ENCODE results near the gene NXPE4.

The NXPE4 gene

GRCh38 chr11:114559425-114560310, 35.9 kb downstream of the NXPE4 start, which contains the start of gene NXPE1:
Gene NXPE1, minus strand, starts transcription at chr11:114559881. Its CDS starts 8,680 bp downstream, at chr11:114551201.
- no peak for DNase-seq (ENCODE audit: low spot score)
- in situ Hi-C loops (cut with MboI; ENCODE audit: low sequenced_read_pairs, unreplicated experiment) = no loop called here

DNA sequence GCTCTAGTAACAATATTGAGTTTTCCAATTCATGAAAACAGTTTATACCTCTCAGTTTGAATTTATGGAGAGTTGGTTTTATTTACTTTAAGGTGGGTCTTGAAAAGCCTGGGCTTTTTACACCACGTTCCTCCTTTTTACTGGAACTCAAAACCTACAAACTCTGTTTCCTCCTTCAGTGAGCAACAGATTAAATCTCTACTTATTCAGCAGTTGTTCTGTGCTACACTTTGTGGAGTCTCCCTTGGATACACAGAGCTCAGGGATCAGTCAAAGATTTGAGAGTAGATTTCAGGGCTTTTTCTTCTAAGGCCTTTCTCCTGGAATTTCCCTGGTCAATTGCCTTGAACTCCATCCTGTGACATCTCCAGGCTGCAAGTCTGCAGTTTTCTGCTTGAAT, 39.5 kb downstream of the NXPE4 start:
- in situ Hi-C loops (cut with MboI; ENCODE audit: low sequenced_read_pairs, unreplicated experiment) = no loop called here
- DNase-seq (ENCODE audit: low spot score) = no peak
- no peak for TF ChIP-seq CTCF (IDR thresholded peaks at IDR 0.05; ENCODE audit: borderline replicate concordance, control extremely low read depth, extremely low read depth, insufficient read depth, missing control alignments)

More at GRCh38 chr11:114559425-114560310, 35.9 kb downstream of the NXPE4 start, which contains the start of gene NXPE1:
- TF ChIP-seq CTCF (IDR thresholded peaks at IDR 0.05; ENCODE audit: borderline replicate concordance, control extremely low read depth, extremely low read depth, insufficient read depth, missing control alignments) = no peak

GRCh38 chr11:114553642-114554041, 41.9 kb downstream of the NXPE4 start:
- no peak for DNase-seq (ENCODE audit: low spot score)
- in situ Hi-C loops (cut with MboI; ENCODE audit: low sequenced_read_pairs, unreplicated experiment) = no loop called here
- TF ChIP-seq CTCF (IDR thresholded peaks at IDR 0.05; ENCODE audit: borderline replicate concordance, control extremely low read depth, extremely low read depth, insufficient read depth, missing control alignments) = no peak

- no peak for DNase-seq (ENCODE audit: low spot score)
- TF ChIP-seq CTCF (IDR thresholded peaks at IDR 0.05; ENCODE audit: borderline replicate concordance, control extremely low read depth, extremely low read depth, insufficient read depth, missing control alignments) = no peak
- in situ Hi-C loops (cut with MboI; ENCODE audit: low sequenced_read_pairs, unreplicated experiment) = no loop called here
These were observed 44.5 kb downstream of the NXPE4 start for GRCh38 chr11:114551060-114551459.

DNA sequence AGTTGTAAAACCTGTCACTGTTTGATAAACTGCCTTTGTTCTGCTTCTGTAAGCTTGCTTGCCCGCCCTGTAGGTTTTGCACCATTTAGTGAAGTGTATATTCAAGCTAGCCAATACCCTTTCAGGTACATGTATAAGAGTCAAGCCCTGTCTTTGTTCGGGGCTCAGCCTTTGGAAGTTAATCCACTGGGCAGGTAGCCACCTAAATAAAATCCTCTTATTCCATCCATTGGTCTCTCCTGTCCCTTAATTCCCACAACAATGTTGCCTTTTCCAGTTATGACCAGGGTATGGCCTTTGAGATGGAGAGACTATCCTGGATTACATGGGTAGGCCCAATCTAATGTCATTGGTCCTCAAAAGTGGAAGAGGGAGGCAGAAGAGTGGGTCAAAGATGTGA, 69.9 kb downstream of the NXPE4 start:
- in situ Hi-C loops (cut with MboI; ENCODE audit: low sequenced_read_pairs, unreplicated experiment) = no loop called here
- DNase-seq (ENCODE audit: low spot score) = no peak
- TF ChIP-seq CTCF (IDR thresholded peaks at IDR 0.05; ENCODE audit: borderline replicate concordance, control extremely low read depth, extremely low read depth, insufficient read depth, missing control alignments) = no peak

GRCh38 chr11:114524122-114524521, 71.5 kb downstream of the NXPE4 start:
- no peak for DNase-seq (ENCODE audit: low spot score)
- TF ChIP-seq CTCF (IDR thresholded peaks at IDR 0.05; ENCODE audit: borderline replicate concordance, control extremely low read depth, extremely low read depth, insufficient read depth, missing control alignments) = no peak
- in situ Hi-C loops (cut with MboI; ENCODE audit: low sequenced_read_pairs, unreplicated experiment) = no loop called here

Data from GM13976 (cell line).